ENCODE results near the gene BEND4.

Gene BEND4

GRCh38 chr4:42101446-42101975, 50.9 kb downstream of the BEND4 start:
- DNase-seq = no peak

GRCh38 chr4:42088386-42088785, 64.1 kb downstream of the BEND4 start:
- no peak for DNase-seq

- DNase-seq = no peak
Measured at GRCh38 chr4:42083816-42084215, 68.6 kb downstream of the BEND4 start.

- no peak for DNase-seq
Measured at GRCh38 chr4:42080306-42080705, 72.1 kb downstream of the BEND4 start.

GRCh38 chr4:42078184-42078801, 74.2 kb downstream of the BEND4 start:
- no peak for DNase-seq

- no peak for DNase-seq
Measured at GRCh38 chr4:42074294-42074693, 78.2 kb downstream of the BEND4 start.

- DNase-seq = no peak
Measured at GRCh38 chr4:42070463-42070862, 82.0 kb downstream of the BEND4 start.

- DNase-seq = no peak
Measured at GRCh38 chr4:42067264-42067663, 85.2 kb downstream of the BEND4 start.

- DNase-seq = no peak
Measured at GRCh38 chr4:42066402-42066801, 86.1 kb downstream of the BEND4 start.
